ENCODE data around the gene SLC7A14.

The SLC7A14 gene

GRCh38 chr3:170469151-170470062 lies 116.5 kb downstream of the SLC7A14 start:
- no peak for DNase-seq

GRCh38 chr3:170467571-170468147 lies 118.2 kb downstream of the SLC7A14 start:
- DNase-seq = no peak

GRCh38 chr3:170467007-170467406 lies 118.9 kb downstream of the SLC7A14 start:
- DNase-seq = no peak

- DNase-seq = no peak
These were observed 119.9 kb downstream of the SLC7A14 start for GRCh38 chr3:170465955-170466354.

GRCh38 chr3:170463011-170463410 lies 122.9 kb downstream of the SLC7A14 start:
- DNase-seq = no peak

GRCh38 chr3:170458285-170458684 lies 127.6 kb downstream of the SLC7A14 start:
- DNase-seq = no peak

GRCh38 chr3:170454509-170454908 lies 131.4 kb downstream of the SLC7A14 start:
- no peak for DNase-seq

- DNase-seq = no peak
These were observed 135.8 kb downstream of the SLC7A14 start for GRCh38 chr3:170450039-170450438.

GRCh38 chr3:170448584-170448983 lies 137.3 kb downstream of the SLC7A14 start:
- DNase-seq = no peak

GRCh38 chr3:170443457-170443856 lies 142.4 kb downstream of the SLC7A14 start:
- DNase-seq = no peak

- DNase-seq = no peak
These were observed 142.9 kb downstream of the SLC7A14 start for GRCh38 chr3:170442947-170443346.

GRCh38 chr3:170441412-170441811 lies 144.5 kb downstream of the SLC7A14 start:
- no peak for DNase-seq

- no peak for DNase-seq
These were observed 145.5 kb downstream of the SLC7A14 start for GRCh38 chr3:170440344-170440743.

- no peak for DNase-seq
These were observed 147.0 kb downstream of the SLC7A14 start for GRCh38 chr3:170438836-170439235.

GRCh38 chr3:170437696-170438407 lies 148.0 kb downstream of the SLC7A14 start:
- no peak for DNase-seq

GRCh38 chr3:170437176-170437575 lies 148.7 kb downstream of the SLC7A14 start:
- DNase-seq = no peak

GRCh38 chr3:170436697-170437096 lies 149.2 kb downstream of the SLC7A14 start:
- no peak for DNase-seq

GRCh38 chr3:170432416-170432815 lies 153.5 kb downstream of the SLC7A14 start:
- no peak for DNase-seq

- DNase-seq = no peak
These were observed 154.8 kb downstream of the SLC7A14 start for GRCh38 chr3:170431054-170431453.

- no peak for DNase-seq
These were observed 156.8 kb downstream of the SLC7A14 start for GRCh38 chr3:170429050-170429449.

GRCh38 chr3:170428095-170428494 lies 157.8 kb downstream of the SLC7A14 start:
- DNase-seq = no peak

GRCh38 chr3:170426240-170426797 lies 159.6 kb downstream of the SLC7A14 start:
- DNase-seq = no peak

- DNase-seq = no peak
These were observed 160.2 kb downstream of the SLC7A14 start for GRCh38 chr3:170425491-170426239.
